GM13976 (cell line): Measurements from ENCODE around the gene CNGB1.

Source experiments
- DNase-seq: peaks from one replicate; pipeline ENCODE4 v3.0.0; 2012; ENCODE audit warnings: low spot score
- CTCF ChIP-seq: IDR thresholded peaks from 2 replicates; pipeline ENCODE4 v1.5.1; 2012; ENCODE audit warnings: borderline replicate concordance, mild to moderate bottlenecking; ENCODE audit not compliant: insufficient read depth; ENCODE audit errors: extremely low read depth, missing control alignments, control extremely low read depth
- in situ Hi-C: fragments of 300-500 bp; cut with MboI; formaldehyde crosslinking; loops from one replicate; pipeline ENCODE4 v1.12.0; 2022; ENCODE audit warnings: low sequenced_read_pairs, mixed read lengths, inconsistent platforms; ENCODE audit not compliant: unreplicated experiment

Gene CNGB1

GRCh38 chr16:57970970-57971369 lies at the start of gene CNGB1:
Gene CNGB1 (minus strand): TSS chr16:57971128. CDS start chr16:57967286, 3,842 bp downstream.
- in situ Hi-C loops, result no loop called here
- TF ChIP-seq CTCF, result no peak

GRCh38 chr16:58019866-58020538 lies 49.1 kb upstream of the CNGB1 start:
- no peak for DNase-seq
- TF ChIP-seq CTCF, result no peak
- in situ Hi-C loops, result loop anchor here (10.0 kb wide), 1 partner anchor 105 kb away; the partner anchor contains the start of gene CFAP20

More at GRCh38 chr16:57970970-57971369, at the start of gene CNGB1:
- no peak for DNase-seq

- no peak for TF ChIP-seq CTCF
- no peak for DNase-seq
- in situ Hi-C loops, result loop anchor here (10.0 kb wide), 1 partner anchor 106 kb away; the partner anchor contains the start of gene CFAP20
These were observed 47.9 kb upstream of the CNGB1 start for GRCh38 chr16:58018803-58019202.

GRCh38 chr16:58016840-58017446 lies 46.0 kb upstream of the CNGB1 start:
- in situ Hi-C loops, result loop anchor here (10.0 kb wide), 1 partner anchor 108 kb away; the partner anchor contains the start of gene CFAP20
- DNase-seq, result no peak
- no peak for TF ChIP-seq CTCF

GRCh38 chr16:58013201-58013956 lies 42.5 kb upstream of the CNGB1 start:
- no peak for DNase-seq

GRCh38 chr16:58012481-58012880 lies 41.6 kb upstream of the CNGB1 start:
- no peak for DNase-seq
- in situ Hi-C loops, result loop anchor here (10.0 kb wide), 1 partner anchor 112 kb away; the partner anchor contains the start of gene CFAP20
- TF ChIP-seq CTCF, result no peak

More at GRCh38 chr16:58013201-58013956, 42.5 kb upstream of the CNGB1 start:
- in situ Hi-C loops, result loop anchor here (10.0 kb wide), 1 partner anchor 111 kb away; the partner anchor contains the start of gene CFAP20
- no peak for TF ChIP-seq CTCF
